Limb (tissue), 2 donors: ENCODE results near the gene RPL12.

Experiments
- DNase-seq, 2 donors: peaks; one replicate each; pipeline ENCODE4 v3.0.0-alpha.2; 2016; ENCODE audit errors: extremely low spot score in 2 of 2

The RPL12 gene

GRCh38 chr9:127405344-127406125 is 45.7 kb downstream of the RPL12 start:
- no peak for DNase-seq

DNA sequence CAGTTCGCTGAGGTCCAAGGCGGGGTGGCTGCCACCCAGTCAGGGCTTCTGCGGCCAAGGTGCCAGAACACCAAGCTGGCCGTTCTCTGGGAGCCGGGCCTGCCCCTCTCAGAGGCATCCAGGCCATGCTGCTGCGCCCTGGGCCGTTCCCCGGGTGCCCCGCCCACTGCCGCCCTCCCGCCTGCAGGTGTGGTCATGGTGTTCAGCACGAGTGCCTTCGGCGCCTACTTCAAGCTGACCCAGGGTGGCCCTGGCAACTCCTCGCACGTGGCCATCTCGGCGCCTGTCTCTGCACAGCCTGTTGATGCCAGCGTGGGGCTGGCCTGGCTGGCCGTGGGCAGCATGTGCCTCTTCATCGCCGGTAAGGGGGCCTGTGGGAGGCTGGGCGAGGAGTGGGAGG is 46.6 kb downstream of the RPL12 start:
- no peak for DNase-seq

DNA sequence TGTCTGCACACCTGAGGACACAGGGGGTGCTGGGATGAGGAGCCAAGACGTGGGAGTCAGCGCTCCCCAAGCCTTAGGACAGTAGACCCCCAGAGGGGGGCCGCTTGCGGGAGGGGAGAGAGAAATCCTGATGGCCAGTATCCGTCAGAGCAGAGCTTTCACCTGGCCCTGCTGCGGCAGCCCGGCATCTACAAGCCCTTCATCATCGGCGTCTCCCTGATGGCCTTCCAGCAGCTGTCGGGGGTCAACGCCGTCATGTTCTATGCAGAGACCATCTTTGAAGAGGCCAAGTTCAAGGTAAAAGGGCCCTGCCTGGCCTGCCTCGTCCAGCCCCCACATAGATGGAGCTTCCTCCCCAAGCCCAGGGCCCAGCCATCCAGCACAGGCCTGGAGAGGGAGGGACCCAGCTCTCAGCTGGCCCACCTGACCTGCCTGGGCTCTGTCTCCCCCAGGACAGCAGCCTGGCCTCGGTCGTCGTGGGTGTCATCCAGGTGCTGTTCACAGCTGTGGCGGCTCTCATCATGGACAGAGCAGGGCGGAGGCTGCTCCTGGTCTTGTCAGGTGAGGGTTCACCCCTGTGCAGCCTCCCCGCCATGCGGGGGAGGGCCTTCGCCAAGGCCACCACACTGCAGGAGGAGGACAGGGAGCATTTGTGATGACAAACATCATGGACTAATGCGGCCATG is 47.6 kb downstream of the RPL12 start:
- no peak for DNase-seq

GRCh38 chr9:127402401-127403090 is 48.7 kb downstream of the RPL12 start:
- no peak for DNase-seq

- no peak for DNase-seq
These were observed 51.4 kb downstream of the RPL12 start for GRCh38 chr9:127399736-127400269.

DNA sequence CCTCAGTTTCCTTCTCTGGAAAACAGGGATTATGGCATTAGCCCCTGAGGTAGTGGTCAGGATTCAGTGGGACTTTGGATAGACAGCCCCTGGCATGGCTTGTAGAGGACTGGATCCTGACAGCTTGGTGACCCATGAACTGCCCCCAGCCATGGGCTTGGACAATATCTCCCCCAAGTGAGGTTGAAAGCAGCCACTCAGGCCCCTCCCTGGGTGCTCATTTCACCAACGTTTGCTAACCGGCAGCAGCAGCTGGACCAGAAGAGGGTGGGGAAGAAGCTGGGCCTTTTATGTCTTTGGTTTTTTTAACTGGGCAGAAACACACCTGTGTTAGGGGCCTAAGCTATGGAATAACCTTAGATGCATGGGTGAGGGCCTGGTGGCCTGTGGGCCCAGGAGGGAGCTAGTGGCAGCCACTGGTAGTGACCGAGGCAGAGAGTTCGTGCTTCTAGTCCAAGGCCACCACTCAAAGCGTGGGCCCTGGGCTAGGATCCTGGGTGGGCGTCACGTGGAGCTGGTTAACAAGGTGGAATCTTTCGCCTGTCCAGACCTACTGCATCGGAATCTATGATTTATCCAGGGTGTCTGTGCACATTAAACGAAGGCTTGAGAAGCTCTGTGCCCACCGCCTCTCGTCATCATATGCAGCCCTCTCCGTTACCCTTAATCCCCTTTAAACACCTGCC is 52.3 kb downstream of the RPL12 start:
- no peak for DNase-seq

DNA sequence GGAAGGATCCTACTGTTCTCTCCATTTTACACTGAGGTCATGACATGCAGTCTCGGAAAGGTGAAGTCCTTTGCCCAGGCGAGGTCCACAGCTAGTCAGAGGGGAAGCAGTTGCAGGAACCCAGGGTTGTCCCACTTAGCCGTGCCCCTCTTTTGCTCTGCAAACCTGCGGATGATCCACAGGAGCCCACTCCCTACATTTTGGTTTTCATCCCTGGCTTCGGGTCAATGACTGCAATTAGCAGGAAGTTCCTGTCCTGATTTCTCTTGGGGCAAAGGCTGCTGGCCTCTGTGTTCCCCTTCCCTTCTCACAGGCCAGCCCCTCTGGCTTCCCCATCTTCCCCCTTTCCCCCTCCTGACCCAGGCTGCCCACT is 52.9 kb downstream of the RPL12 start:
- no peak for DNase-seq
